Colonic mucosa (tissue), 4 donors: ENCODE measurements around the gene SDCBP2. TPM values are rescaled to one million over a fixed set of nuclear protein-coding genes. Genes with fewer than 3 reads are reported as not detected.

Experiments used
- DNase-seq: peaks from one replicate; pipeline ENCODE4 v3.0.0-alpha.2; 2020
- H3K27ac ChIP-seq: fragments of 200-600 bp; one replicate; pipeline ENCODE4 v1.8.0; 2021
- H3K27me3 ChIP-seq: fragments of 200-600 bp; one replicate; pipeline ENCODE4 v1.8.0; 2021
- H3K36me3 ChIP-seq: fragments of 200-600 bp; one replicate; pipeline ENCODE4 v1.8.0; 2021
- H3K4me1 ChIP-seq: fragments of 200-600 bp; one replicate; pipeline ENCODE4 v1.8.0; 2021; ENCODE audit warnings: mild to moderate bottlenecking
- H3K4me3 ChIP-seq: fragments of 200-600 bp; one replicate; pipeline ENCODE4 v1.8.0; 2021
- H3K9ac ChIP-seq, 2 donors: one replicate each; pipeline ENCODE4 v1.7.0; 2013; ENCODE audit warnings: control low read depth in 2 of 2, low read depth in 2 of 2, low read length in 2 of 2
- H3K9me3 ChIP-seq: fragments of 200-600 bp; one replicate; pipeline ENCODE4 v1.8.0; 2021
- CTCF ChIP-seq: fragments of 200-600 bp; IDR thresholded peaks from one replicate; pipeline ENCODE4 v1.8.0; 2022; ENCODE audit warnings: antibody characterized with exemption, mild to moderate bottlenecking
- intact Hi-C: fragments of 100-400 bp; cut with DNase I; formaldehyde crosslinking; loops from one replicate; pipeline ENCODE4 v1.14.1; 2022
- total RNA-seq, 2 donors: library from RNA; stranded (reverse); fragmentation: NEBNext Ultra II Directional in 1 of 2; extraction: Animal tissue kit (Norgen Biotek cat#: 25700) in 1 of 2; gene quantifications; one replicate each; pipeline ENCODE4 v1.2.1, GENCODE V29; 2021
- donor health status: healthy.
- donor health status: DM: no; HTN: no; CAD: no.
- donor health status: DM: no; HTN: no; CAD: no.

SDCBP2 gene
- total RNA-seq, 2 donors from 2014 or later, result 202 to 345 TPM

GRCh38 chr20:1368448-1369199 is 39.7 kb upstream of the SDCBP2 start:
- H3K9ac ChIP-seq, result no peak overlapping the region
- TF ChIP-seq CTCF, result no peak
- intact Hi-C loops, result no loop called here
- peaks cover 25% of the 10 kb centered on the region for H3K4me1 ChIP-seq
- no peaks in the 10 kb centered on the region for H3K36me3 ChIP-seq
- no peaks in the 10 kb centered on the region for H3K9me3 ChIP-seq
- H3K27ac ChIP-seq, result no peak overlapping the region
- DNase-seq, result no peak
- H3K27me3 ChIP-seq, result no peaks in the 10 kb centered on the region
- no peak overlapping the region for H3K4me3 ChIP-seq

- intact Hi-C loops, result no loop called here
- no peaks in the 10 kb centered on the region for H3K36me3 ChIP-seq
- H3K4me1 ChIP-seq, result peaks cover 25% of the 10 kb centered on the region
Observed at GRCh38 chr20:1367479-1367878, 38.5 kb upstream of the SDCBP2 start.

DNA sequence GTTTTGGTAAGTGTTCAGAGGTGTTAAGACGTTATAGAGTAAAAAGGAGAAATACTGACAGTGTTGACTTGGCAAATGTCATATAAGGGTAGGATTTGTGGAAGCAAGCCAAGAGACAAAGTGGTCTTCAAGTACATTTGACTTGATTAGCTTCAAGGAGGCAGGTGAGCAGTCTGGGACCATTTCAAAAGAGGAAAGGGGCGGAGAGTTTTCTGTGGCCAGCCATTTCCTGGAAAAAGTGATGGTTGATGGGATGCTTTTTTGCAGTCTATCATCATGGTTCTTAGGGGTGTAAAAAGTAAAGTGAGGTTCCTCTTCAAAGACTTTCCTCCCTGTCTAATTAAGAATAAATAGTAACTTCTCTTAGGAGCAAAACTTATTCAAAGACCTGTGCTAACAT is 35.2 kb upstream of the SDCBP2 start:
- H3K27ac ChIP-seq, result peak overlapping the region; percentile 24
- intact Hi-C loops, result no loop called here
- H3K9ac ChIP-seq, result no peak overlapping the region
- no peak for DNase-seq
- H3K4me3 ChIP-seq, result no peak overlapping the region
- no peaks in the 10 kb centered on the region for H3K27me3 ChIP-seq
- no peak for TF ChIP-seq CTCF
- H3K9me3 ChIP-seq, result no peaks in the 10 kb centered on the region
- peaks cover 13% of the 10 kb centered on the region for H3K4me1 ChIP-seq
- no peaks in the 10 kb centered on the region for H3K36me3 ChIP-seq

More at GRCh38 chr20:1367479-1367878, 38.5 kb upstream of the SDCBP2 start:
- H3K9ac ChIP-seq, result no peak overlapping the region
- no peak for TF ChIP-seq CTCF
- H3K27ac ChIP-seq, result no peak overlapping the region
- no peaks in the 10 kb centered on the region for H3K27me3 ChIP-seq
- H3K9me3 ChIP-seq, result no peaks in the 10 kb centered on the region
- DNase-seq, result no peak
- H3K4me3 ChIP-seq, result no peak overlapping the region

- Histone ChIP-seq H3K4me3 (no peak overlapping the region), H3K36me3 (no peaks in the 10 kb centered on the region), H3K4me1 (peaks cover 13% of the 10 kb centered on the region), H3K9ac (no peak overlapping the region), H3K27ac (peak overlapping the region; percentile 24), H3K27me3 (no peaks in the 10 kb centered on the region), H3K9me3 (no peaks in the 10 kb centered on the region)
- DNase-seq, result no peak
- intact Hi-C loops, result no loop called here
- no peak for TF ChIP-seq CTCF
Observed at GRCh38 chr20:1363522-1363921, 34.6 kb upstream of the SDCBP2 start.

DNA sequence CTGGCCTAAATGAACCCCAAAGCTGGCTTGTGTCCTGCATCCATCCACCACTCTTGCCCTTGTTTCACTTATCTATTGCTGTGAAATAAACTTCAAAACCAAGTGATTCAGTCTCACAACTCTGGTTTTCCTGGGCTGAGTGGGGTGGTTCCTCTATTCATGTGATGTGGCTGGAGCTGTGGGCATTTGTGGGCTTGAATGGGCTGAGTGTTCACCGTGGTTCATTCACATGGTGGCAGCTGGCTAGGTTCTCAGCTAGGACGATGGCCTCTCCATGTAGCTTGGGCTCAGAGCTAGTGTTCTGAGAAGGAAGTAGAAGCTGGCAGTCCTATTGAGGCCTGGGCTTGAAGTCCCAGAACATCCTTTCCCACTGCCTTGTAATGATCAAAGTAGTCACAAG is 33.5 kb upstream of the SDCBP2 start:
- Histone ChIP-seq H3K27me3 (no peaks in the 10 kb centered on the region), H3K4me1 (peaks cover 13% of the 10 kb centered on the region), H3K9ac (no peak overlapping the region), H3K4me3 (no peak overlapping the region), H3K27ac (no peak overlapping the region), H3K9me3 (no peaks in the 10 kb centered on the region), H3K36me3 (no peaks in the 10 kb centered on the region)
- DNase-seq, result no peak
- intact Hi-C loops, result no loop called here
- no peak for TF ChIP-seq CTCF
